GM12891 (cell line): Measurements from ENCODE around the gene BRAF.

ENCODE experiments used
- POLR2A ChIP-seq: IDR thresholded peaks from 2 replicates; pipeline ENCODE4 v1.6.1; 2011; ENCODE audit warnings: low read depth, low read length, control low read depth
- POLR2AphosphoS5 ChIP-seq: IDR thresholded peaks from 2 replicates; pipeline ENCODE4 v1.6.1; 2011; ENCODE audit warnings: low read depth, low read length, control low read depth
- SPI1 ChIP-seq: IDR thresholded peaks from 2 replicates; pipeline ENCODE4 v1.6.1; 2011; ENCODE audit warnings: low read depth, low read length, control low read depth
- TAF1 ChIP-seq: IDR thresholded peaks from 2 replicates; pipeline ENCODE4 v1.6.1; 2011; ENCODE audit warnings: low read depth, low read length, control low read depth

- TF ChIP-seq POLR2A (no peak), POLR2AphosphoS5 (no peak), TAF1 (no peak), SPI1 (no peak)
Measured at GRCh38 chr7:140674899-140675701, 249.6 kb downstream of the BRAF start.
